ENCODE data around the gene TRANK1.
"Not testable (repeated sequence)": the region's sequence is repeated elsewhere in the genome, so short reads cannot be mapped to it uniquely, and the experiment has no call there.

The TRANK1 gene

GRCh38 chr3:36911990-36912804 lies 32.7 kb downstream of the TRANK1 start:
- peak; percentile 57 for DNase-seq

- DNase-seq, result no peak
Observed at GRCh38 chr3:36909666-36910065, 35.2 kb downstream of the TRANK1 start.

GRCh38 chr3:36909181-36909580 lies 35.7 kb downstream of the TRANK1 start:
- DNase-seq, result no peak

GRCh38 chr3:36908647-36909180 lies 36.1 kb downstream of the TRANK1 start:
- no peak for DNase-seq

- peak; percentile 83 for DNase-seq
Observed at GRCh38 chr3:36907911-36908646, 36.8 kb downstream of the TRANK1 start.

- peak; percentile 54 for DNase-seq
Observed at GRCh38 chr3:36906504-36907149, 38.2 kb downstream of the TRANK1 start.

GRCh38 chr3:36905545-36905944 lies 39.3 kb downstream of the TRANK1 start:
- no peak for DNase-seq

GRCh38 chr3:36904641-36905040 lies 40.2 kb downstream of the TRANK1 start:
- DNase-seq, result no peak

GRCh38 chr3:36904065-36904464 lies 40.8 kb downstream of the TRANK1 start:
- not testable (repeated sequence) for DNase-seq

GRCh38 chr3:36903119-36903882 lies 41.6 kb downstream of the TRANK1 start:
- DNase-seq, result no peak

GRCh38 chr3:36901588-36901987 lies 43.3 kb downstream of the TRANK1 start:
- DNase-seq, result no peak

GRCh38 chr3:36900474-36901443 lies 44.1 kb downstream of the TRANK1 start:
- no peak for DNase-seq

GRCh38 chr3:36895496-36896409 lies 49.1 kb downstream of the TRANK1 start:
- DNase-seq, result no peak

- DNase-seq, result no peak
Observed at GRCh38 chr3:36894914-36895313, 49.9 kb downstream of the TRANK1 start.

- DNase-seq, result no peak
Observed at GRCh38 chr3:36893826-36894225, 51.0 kb downstream of the TRANK1 start.

GRCh38 chr3:36893137-36893557 lies 51.7 kb downstream of the TRANK1 start:
- peak; percentile 73 for DNase-seq

GRCh38 chr3:36892457-36893136 lies 52.3 kb downstream of the TRANK1 start:
- DNase-seq, result no peak

- DNase-seq, result no peak
Observed at GRCh38 chr3:36891701-36892160, 53.1 kb downstream of the TRANK1 start.

GRCh38 chr3:36891097-36891496 lies 53.8 kb downstream of the TRANK1 start:
- DNase-seq, result not testable (repeated sequence)
